ENCODE data around the gene LRRC40. TPM values are rescaled to one million over a fixed set of nuclear protein-coding genes. Genes with fewer than 3 reads are reported as not detected.
A peak's percentile ranks its signal among the peaks of the same experiment; 100 is the strongest.

The LRRC40 gene
- total and polyA plus RNA-seq, 9 of the 15 experiments (the other 6 are each of a cell fraction or from before 2014, with no cell fraction given), result 16.1 to 36.2 (median 30.9) TPM

DNA sequence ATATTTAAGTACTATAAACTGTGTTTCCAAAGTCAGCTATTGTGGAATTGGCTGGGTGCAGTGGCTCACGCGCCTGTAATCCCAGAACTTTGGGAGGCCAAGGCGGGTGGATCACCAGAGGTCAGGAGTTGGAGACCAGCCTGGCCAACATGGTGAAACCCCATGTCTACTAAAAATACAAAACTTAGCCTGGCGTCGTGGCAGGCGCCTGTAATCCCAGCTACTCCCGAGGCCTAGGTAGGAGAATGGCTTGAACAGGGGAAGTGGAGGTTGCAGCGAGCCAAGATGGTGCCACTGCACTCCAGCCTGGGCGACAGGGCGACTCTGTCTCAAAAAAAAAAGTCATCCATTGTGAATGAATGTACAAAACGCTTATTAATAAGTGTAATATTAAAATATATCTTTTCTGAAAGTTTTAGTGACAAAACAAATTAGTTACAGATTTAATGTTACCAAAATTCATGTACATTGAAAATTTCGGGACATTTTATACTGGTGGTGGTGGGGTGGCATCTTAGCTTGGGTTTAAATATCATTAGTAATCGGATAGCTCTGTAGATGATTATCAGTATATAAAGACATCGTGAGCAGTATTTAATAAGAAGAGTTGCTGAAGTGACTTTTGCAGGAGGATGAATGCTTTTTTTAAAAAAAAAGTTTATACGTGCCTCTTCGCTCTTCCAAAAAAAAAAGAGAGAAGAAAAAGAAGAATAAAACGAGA is 15.3 kb upstream of the LRRC40 start (continued):
- TF ChIP-seq, protein P1, sequence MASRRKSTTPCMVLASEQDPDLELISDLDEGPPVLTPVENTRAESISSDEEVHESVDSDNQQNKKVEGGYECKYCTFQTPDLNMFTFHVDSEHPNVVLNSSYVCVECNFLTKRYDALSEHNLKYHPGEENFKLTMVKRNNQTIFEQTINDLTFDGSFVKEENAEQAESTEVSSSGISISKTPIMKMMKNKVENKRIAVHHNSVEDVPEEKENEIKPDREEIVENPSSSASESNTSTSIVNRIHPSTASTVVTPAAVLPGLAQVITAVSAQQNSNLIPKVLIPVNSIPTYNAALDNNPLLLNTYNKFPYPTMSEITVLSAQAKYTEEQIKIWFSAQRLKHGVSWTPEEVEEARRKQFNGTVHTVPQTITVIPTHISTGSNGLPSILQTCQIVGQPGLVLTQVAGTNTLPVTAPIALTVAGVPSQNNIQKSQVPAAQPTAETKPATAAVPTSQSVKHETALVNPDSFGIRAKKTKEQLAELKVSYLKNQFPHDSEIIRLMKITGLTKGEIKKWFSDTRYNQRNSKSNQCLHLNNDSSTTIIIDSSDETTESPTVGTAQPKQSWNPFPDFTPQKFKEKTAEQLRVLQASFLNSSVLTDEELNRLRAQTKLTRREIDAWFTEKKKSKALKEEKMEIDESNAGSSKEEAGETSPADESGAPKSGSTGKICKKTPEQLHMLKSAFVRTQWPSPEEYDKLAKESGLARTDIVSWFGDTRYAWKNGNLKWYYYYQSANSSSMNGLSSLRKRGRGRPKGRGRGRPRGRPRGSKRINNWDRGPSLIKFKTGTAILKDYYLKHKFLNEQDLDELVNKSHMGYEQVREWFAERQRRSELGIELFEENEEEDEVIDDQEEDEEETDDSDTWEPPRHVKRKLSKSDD (conservative IDR thresholded peaks at IDR 0.05; ENCODE audit: low read length), result no peak
- TF ChIP-seq, protein P2, sequence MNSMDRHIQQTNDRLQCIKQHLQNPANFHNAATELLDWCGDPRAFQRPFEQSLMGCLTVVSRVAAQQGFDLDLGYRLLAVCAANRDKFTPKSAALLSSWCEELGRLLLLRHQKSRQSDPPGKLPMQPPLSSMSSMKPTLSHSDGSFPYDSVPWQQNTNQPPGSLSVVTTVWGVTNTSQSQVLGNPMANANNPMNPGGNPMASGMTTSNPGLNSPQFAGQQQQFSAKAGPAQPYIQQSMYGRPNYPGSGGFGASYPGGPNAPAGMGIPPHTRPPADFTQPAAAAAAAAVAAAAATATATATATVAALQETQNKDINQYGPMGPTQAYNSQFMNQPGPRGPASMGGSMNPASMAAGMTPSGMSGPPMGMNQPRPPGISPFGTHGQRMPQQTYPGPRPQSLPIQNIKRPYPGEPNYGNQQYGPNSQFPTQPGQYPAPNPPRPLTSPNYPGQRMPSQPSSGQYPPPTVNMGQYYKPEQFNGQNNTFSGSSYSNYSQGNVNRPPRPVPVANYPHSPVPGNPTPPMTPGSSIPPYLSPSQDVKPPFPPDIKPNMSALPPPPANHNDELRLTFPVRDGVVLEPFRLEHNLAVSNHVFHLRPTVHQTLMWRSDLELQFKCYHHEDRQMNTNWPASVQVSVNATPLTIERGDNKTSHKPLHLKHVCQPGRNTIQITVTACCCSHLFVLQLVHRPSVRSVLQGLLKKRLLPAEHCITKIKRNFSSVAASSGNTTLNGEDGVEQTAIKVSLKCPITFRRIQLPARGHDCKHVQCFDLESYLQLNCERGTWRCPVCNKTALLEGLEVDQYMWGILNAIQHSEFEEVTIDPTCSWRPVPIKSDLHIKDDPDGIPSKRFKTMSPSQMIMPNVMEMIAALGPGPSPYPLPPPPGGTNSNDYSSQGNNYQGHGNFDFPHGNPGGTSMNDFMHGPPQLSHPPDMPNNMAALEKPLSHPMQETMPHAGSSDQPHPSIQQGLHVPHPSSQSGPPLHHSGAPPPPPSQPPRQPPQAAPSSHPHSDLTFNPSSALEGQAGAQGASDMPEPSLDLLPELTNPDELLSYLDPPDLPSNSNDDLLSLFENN (IDR thresholded peaks at IDR 0.05; ENCODE audit: low read depth in 2 of 2, low read length in 2 of 2), result no peak
- TF ChIP-seq ZNF785 (CRISPR knock-in tag; IDR thresholded peaks at IDR 0.05), result no peak
- TF ChIP-seq LARP7 (IDR thresholded peaks at IDR 0.05), result 0 out of 2 replicates have a peak, but pooled peaks have one; percentile 9
- 0 out of 2 replicates have a peak, but pooled peaks have one; percentile 16 for TF ChIP-seq GABPA (tag; conservative IDR thresholded peaks at IDR 0.05; ENCODE audit: low read depth)
- no peak for TF ChIP-seq OTX1 (CRISPR knock-in tag; IDR thresholded peaks at IDR 0.05)
- no peak for TF ChIP-seq HNRNPL (IDR thresholded peaks at IDR 0.05; ENCODE audit: low read depth, low read length)
- no peak for TF ChIP-seq ZNF23 (CRISPR knock-in tag; IDR thresholded peaks at IDR 0.05)
- TF ChIP-seq SPI1 (IDR thresholded peaks at IDR 0.05; ENCODE audit: borderline replicate concordance, low read depth, low read length), result peak; percentile 42; the same call in 1 of the 2 replicates
- TF ChIP-seq HMGN3 (IDR thresholded peaks at IDR 0.05; ENCODE audit: borderline replicate concordance, extremely low read depth, insufficient read length, low read depth, low read length), result no peak
- TF ChIP-seq ZNF764 (CRISPR knock-in tag; IDR thresholded peaks at IDR 0.05; ENCODE audit: low read depth), result no peak
- no peak for TF ChIP-seq ZNF133 (CRISPR knock-in tag; IDR thresholded peaks at IDR 0.05)
- no peak for TF ChIP-seq ZFP30 (CRISPR knock-in tag; IDR thresholded peaks at IDR 0.05; ENCODE audit: borderline replicate concordance)
- TF ChIP-seq ZNF140 (CRISPR knock-in tag; IDR thresholded peaks at IDR 0.05), result no peak
- TF ChIP-seq SMARCC2 (IDR thresholded peaks at IDR 0.05; ENCODE audit: low read depth), result 0 out of 2 replicates have a peak, but pooled peaks have one; percentile 19
- no peak for TF ChIP-seq ELF2 (CRISPR knock-in tag; IDR thresholded peaks at IDR 0.05)
- 0 out of 4 replicates have a peak, but pooled peaks of 1 of the 2 experiments have one; percentile 49 for TF ChIP-seq ARNT (IDR thresholded peaks at IDR 0.05)
- TF ChIP-seq, protein P3, sequence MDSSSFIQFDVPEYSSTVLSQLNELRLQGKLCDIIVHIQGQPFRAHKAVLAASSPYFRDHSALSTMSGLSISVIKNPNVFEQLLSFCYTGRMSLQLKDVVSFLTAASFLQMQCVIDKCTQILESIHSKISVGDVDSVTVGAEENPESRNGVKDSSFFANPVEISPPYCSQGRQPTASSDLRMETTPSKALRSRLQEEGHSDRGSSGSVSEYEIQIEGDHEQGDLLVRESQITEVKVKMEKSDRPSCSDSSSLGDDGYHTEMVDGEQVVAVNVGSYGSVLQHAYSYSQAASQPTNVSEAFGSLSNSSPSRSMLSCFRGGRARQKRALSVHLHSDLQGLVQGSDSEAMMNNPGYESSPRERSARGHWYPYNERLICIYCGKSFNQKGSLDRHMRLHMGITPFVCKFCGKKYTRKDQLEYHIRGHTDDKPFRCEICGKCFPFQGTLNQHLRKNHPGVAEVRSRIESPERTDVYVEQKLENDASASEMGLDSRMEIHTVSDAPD (CRISPR knock-in tag; IDR thresholded peaks at IDR 0.05), result no peak
- TF ChIP-seq ZNF239 (CRISPR knock-in tag; IDR thresholded peaks at IDR 0.05), result no peak
- TF ChIP-seq NFRKB (IDR thresholded peaks at IDR 0.05; ENCODE audit: low read depth), result peak; percentile 71; the same call in 1 of the 2 replicates
- TF ChIP-seq ZNF436 (CRISPR knock-in tag; IDR thresholded peaks at IDR 0.05), result 0 out of 2 replicates have a peak, but pooled peaks have one; percentile 20
